GM18951 (cell line): ENCODE results near the gene RND1.
A peak's percentile ranks its signal among the peaks of the same experiment; 100 is the strongest.
"Not testable (repeated sequence)": the region's sequence is repeated elsewhere in the genome, so short reads cannot be mapped to it uniquely, and the experiment has no call there.

Experiments used
- POLR2A ChIP-seq: IDR thresholded peaks from 4 replicates; pipeline ENCODE4 v1.6.1; 2011; ENCODE audit warnings: mild to moderate bottlenecking; ENCODE audit not compliant: insufficient read length, insufficient read depth; ENCODE audit errors: extremely low read depth
- in situ Hi-C: fragments of 300-500 bp; cut with MboI; formaldehyde crosslinking; loops from one replicate; pipeline ENCODE4 v1.12.0; 2022; ENCODE audit warnings: low sequenced_read_pairs, mixed read lengths, inconsistent platforms; ENCODE audit not compliant: unreplicated experiment

Gene RND1

DNA sequence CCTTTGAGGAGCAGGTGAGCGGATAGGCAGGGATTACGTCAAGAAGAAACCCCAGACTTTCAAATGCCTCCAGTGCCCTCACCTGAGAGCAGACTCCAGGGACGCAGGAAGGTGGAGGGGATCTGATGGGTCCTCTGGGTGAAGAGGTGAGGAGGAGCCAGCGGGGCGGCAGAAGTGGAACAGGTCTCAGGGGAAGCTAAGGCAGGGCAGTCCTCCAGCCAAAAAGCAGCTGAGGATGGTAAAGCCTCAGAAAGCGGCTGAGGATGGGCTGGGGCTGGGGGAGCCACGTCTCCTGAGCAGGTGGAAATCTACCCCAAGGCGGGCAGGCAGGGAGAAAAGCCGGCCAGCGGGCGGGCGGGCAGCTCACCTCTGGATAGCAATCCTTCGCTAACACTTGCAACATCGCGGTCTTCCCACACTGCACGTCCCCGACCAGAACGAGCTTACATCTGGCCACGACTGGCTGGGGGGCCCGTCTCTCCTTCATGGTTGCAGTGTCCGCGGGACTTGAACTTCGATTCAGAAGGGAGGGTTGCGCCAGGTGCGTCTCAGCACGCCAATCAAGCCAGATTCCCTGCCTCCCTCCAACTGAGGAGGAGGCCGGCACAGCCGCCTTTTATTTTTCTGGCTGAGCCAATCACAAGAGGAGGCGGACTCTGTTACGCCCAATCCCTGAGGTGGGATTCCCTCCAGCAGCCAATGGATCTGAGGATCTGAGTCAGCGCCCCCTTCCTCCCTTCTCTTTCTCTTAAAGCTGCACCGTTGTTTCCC is at the start of gene RND1:
TSS of gene RND1 (minus strand) at position 590 of the 771 bp plus-strand sequence. CDS start at position 487, 103 bp downstream.
- in situ Hi-C loops, result no loop called here
- TF ChIP-seq POLR2A, result peak; percentile 99

DNA sequence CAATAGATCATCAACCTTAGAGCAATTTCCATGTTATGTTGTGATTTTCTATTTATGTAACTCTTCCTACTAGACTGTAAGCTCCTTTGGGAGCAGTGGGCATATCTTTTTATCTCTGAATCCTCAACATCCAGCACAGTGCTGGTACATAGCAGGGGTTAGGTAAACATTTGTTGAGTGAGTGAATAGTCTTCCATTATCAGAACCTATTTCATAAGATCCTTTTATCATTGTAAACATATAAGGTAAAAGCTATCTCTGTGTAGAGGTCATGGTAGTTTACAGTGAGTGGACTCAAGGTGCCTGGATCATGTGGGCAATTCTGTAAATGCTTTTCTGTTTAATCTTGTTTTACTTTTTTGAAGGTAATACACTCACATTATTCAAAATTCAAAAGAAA is 44.5 kb upstream of the RND1 start:
- TF ChIP-seq POLR2A, result no peak
- in situ Hi-C loops, result no loop called here

DNA sequence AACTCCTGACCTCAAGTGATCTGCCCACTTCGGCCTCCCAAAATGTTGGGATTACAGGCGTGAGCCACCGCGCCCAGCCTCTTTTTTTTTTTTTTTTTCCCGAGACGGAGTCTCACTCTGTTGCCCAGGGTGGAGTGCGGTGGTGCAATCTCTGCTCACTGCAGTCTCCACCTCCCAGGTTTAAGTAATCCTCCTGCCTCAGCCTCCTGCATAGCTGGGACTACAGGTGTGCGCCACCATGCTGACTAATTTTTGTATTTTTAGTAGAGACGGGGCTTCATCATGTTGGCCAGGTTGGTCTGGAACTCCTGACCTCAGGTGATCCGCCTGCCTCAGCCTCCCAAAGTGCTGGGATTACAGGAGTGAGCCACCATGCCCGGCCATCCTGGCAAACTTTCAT is 44.0 kb upstream of the RND1 start:
- in situ Hi-C loops, result not testable (repeated sequence)

DNA sequence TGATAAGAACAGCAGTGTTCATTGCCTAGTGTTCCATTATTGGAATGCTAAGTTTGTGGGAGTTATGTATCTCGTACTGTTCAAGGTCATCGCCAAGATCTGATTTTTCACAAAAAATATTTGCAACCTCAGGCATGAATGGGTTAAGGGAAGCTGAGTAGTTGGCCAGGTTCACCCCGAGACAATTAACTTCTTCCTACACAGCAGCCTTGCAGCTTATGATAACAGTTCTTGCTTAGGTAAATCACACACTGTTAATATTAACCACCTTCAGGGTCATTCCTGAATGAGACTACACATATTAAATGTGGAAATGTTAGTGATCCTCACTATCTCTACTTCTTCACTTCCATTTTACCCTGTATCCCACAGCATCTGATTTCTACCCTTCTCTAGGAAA is 41.6 kb upstream of the RND1 start:
- in situ Hi-C loops, result no loop called here
- no peak for TF ChIP-seq POLR2A

DNA sequence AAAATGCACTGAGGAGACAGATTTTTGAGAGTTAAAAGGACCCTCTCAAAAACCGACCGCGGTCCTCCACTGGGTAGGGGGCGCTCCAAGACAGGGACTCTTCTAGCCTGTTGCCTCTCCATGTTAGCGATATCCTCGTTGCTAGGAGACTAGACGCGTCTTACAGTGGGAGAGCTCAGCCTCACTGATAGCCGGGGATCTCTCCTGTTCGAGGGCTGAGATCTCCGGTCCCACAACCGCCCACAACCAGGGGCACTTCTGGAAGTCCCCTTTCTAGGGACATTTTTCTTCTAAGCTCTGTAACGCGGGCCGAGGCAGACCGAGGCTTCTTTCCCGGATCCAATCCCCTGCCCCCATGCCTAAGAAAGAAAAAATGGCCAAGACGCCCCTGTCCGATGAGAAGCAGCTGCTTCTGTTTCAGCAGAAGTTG is 38.3 kb upstream of the RND1 start:
- TF ChIP-seq POLR2A, result no peak
- in situ Hi-C loops, result no loop called here

DNA sequence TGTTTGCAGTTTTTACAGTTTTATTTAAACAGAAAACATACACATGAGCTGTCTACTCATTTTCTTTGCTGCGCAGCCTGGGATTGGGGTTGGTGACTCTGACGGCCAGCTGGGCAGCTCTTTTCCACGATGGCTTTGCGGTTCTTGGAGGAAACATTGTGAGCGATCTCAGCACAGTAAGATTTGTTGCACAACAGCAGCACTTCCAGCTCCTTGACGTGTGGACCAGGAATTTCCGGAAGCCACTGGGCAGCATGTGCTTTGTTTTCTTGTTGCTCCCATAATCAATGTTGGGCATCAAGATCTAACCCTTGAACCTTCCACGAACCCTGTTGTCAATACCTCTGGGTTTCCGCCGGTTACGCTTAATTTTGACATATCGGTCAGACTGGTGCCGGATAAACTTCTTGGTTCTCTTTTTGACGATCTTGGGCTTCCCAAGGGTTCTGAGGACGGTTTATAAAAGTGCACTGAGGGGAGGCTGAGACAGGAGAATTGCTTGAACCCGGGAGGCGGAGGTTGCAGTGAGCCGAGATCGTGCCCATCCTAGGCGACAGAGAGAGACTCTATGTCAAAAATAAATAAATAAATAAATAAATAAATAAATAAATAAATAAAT is 37.8 kb upstream of the RND1 start:
- in situ Hi-C loops, result no loop called here
- TF ChIP-seq POLR2A, result no peak

DNA sequence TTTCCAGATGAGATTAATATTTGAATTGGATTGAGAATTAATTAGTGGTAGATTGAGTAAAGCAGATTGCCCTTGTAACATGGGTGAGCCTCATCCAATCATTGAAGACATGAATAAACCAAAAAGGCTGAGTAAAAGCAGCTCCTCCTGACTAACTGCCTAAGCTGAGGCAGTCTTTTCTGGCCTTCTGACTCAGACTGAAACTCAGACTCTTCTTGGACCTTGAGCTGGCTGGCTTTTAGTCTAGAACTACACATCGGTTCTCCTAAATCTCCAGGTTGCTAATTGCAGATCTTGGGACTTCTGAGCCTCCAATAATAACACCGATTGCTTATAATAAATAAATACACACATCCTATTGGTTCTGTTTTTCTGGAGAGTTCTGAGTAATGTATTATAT is 35.6 kb upstream of the RND1 start:
- no peak for TF ChIP-seq POLR2A
- in situ Hi-C loops, result no loop called here

DNA sequence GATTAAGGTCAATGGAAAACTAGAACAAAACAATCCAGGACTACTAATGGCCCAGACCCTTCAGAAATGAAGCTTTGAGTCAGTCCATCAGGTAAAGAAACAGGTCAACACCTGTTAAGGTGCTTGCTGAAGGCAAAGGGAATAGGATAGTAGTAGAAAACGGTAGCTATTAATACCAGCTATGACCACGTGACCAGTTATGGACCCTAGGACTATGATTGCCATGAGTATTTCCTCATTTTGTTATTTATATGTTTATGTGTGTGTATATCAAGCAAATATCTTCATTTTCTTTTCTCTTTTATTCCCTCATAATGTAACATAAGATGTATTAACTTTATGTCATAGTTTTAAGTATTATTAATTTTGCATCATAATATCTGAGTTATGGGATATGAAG is 34.0 kb upstream of the RND1 start:
- TF ChIP-seq POLR2A, result no peak
- in situ Hi-C loops, result no loop called here

DNA sequence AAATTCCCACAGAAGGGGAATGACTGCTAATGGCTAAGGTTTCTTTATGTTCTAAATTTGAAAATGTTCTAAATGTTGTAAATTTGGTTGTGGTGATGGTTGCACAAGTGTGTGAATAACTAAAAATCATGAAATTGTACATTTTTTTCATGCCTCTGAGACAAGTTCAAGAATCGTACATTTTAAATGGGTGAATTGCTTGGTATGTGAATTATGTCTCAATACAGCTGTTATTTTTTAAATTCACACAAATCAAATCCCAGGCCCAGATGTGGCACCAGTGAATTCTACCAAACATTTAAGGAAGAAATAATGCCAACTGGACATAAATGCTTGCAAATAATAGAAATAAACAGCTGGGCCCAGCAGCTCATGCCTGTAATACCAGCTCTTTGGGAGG is 28.6 kb upstream of the RND1 start:
- TF ChIP-seq POLR2A, result no peak
- in situ Hi-C loops, result no loop called here

DNA sequence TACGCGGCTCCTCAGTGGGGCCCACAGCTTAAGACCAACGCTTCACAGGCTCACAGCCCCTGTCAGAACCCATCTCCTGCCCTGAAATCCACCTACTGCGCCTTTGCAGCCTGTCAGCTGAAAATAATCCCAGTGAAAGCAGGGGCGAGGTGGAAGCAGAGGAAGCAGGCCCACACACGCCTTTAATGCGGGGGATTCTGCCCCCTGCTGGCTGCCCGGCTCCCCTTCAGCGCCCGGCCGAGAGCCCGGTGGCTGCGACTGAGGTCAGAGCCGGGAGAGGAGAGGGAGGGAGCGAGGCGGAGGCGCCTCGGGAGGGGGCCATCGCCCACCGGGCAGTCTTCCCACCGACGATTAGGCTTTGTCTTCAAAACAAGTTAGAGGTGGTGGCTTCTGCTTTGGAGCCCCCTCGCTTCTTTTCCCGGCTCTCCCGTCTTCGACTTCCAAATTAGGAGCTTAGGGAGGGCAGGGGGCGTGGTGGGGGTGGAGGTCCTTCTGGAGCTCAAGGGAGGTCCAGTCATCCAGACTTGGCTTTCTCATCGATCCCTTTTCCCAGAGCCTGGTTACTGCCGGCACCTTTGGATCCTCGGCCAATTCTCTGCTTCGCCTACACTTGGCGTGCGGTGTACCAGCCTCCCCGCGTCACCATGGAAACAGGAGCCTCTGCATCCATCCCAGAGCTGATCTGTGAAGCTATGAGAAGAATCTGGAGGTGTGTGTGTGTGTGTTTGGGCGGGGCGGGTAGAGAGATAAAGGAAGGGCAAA is 25.2 kb upstream of the RND1 start:
- in situ Hi-C loops, result no loop called here
- TF ChIP-seq POLR2A, result no peak

DNA sequence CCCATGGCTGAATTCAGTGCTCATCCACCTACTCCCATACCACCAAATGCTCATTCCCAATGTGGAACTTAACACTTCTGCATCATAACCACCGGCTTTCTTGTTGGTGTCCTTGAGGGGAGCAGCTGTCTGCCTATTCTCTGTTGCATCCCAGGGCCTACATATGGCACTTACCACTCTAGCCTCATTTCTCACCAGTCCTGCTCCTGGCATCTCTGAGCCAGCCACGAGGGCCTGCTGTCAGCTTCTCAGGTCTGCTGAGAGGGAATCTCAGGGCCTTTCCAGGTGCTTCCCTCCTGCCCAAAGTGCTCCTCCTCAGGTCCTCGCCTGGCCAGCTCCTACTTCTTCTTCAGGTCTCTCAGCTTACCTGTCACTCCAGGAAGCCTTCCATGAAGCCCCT is 24.0 kb upstream of the RND1 start:
- TF ChIP-seq POLR2A, result no peak
- in situ Hi-C loops, result no loop called here

DNA sequence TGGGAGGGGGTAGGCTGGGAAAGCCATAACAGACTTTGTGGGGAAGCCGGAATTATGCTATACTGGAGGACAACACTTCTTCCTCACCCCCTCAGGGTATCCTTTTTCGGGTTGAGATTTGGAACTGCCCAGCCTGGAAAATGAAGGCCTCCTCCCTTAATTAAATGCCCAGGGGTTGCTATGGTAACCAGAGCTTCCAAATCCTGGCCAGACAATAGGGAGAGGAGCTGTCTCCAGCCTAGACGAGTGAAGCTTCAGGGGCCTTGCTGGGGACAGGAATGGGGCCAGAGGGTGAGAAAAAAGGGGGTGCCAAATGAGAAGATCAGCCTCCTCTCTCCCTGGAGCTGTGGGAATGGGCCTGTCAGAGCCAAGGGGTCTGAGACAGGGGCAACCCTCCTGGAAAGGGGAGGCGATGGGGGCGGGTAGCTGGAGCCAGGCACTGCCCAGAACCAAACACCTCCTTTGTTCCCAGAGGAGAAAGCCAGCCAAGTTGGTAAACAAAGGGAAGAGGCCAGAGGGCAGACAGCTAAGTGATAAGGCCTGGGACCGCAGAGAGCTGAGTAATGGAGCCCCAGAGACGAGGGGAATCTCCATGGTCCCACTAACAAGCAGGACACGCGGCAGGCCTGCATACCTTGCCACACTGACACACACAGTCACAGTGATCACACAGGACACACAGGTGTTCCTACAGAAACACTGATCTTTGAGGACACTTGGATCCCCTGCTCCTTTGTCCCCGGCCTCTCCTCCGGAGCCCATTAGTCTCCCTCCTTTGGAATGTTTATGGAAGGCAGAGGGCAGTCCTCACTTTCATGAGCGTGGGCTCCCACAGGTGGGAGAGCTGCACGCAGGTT is 17.9 kb upstream of the RND1 start:
- TF ChIP-seq POLR2A, result no peak

DNA sequence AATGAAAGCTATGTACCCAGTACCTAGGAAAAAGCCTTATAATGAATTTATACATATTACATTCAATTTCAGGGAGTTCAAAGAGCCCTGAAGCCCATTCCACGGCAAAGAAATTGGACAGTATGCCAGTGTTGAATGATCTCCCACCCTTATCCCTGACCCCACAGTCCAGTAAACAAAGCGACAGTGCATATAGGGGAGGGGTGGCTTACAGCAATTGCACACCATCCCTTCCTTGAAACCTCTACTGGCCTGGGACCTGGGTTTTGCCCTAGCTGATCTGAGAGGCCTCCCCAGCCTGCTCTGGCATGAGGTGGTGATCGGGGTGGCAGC is 17.3 kb upstream of the RND1 start:
- in situ Hi-C loops, result no loop called here
- TF ChIP-seq POLR2A, result no peak

More for the DNA sequence above, 17.9 kb upstream of the RND1 start:
- in situ Hi-C loops, result no loop called here

DNA sequence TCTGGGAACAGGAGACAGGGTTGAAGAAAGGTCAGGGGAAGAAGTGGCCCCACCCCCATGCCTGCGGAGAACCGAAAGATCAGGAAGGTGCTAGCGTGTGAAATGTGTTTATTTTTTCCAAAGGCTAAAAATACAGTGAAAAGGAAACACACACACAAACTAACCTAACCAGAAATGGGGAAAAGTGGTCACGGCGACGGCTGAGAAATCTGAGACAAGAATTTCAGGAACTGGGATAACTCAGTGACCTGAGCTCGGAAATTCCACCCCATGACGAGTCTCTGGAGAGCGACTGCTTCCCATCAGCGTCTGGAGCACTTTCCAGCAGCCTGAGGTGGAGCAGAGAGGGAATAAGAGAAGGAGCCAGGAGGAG is 16.6 kb upstream of the RND1 start:
- in situ Hi-C loops, result no loop called here
- no peak for TF ChIP-seq POLR2A
